ENCODE measurements around the gene ABCC12. TPM values are rescaled to one million over a fixed set of nuclear protein-coding genes. Genes with fewer than 3 reads are reported as not detected.
"Not testable (repeated sequence)": the region's sequence is repeated elsewhere in the genome, so short reads cannot be mapped to it uniquely, and the experiment has no call there.

ABCC12 gene
- under 1 TPM in 2 of 4 donors, not detected in 2; 0.04 to 0.35 TPM for polyA plus RNA-seq (ENCODE audit: insufficient read length in 4 of 4)

DNA sequence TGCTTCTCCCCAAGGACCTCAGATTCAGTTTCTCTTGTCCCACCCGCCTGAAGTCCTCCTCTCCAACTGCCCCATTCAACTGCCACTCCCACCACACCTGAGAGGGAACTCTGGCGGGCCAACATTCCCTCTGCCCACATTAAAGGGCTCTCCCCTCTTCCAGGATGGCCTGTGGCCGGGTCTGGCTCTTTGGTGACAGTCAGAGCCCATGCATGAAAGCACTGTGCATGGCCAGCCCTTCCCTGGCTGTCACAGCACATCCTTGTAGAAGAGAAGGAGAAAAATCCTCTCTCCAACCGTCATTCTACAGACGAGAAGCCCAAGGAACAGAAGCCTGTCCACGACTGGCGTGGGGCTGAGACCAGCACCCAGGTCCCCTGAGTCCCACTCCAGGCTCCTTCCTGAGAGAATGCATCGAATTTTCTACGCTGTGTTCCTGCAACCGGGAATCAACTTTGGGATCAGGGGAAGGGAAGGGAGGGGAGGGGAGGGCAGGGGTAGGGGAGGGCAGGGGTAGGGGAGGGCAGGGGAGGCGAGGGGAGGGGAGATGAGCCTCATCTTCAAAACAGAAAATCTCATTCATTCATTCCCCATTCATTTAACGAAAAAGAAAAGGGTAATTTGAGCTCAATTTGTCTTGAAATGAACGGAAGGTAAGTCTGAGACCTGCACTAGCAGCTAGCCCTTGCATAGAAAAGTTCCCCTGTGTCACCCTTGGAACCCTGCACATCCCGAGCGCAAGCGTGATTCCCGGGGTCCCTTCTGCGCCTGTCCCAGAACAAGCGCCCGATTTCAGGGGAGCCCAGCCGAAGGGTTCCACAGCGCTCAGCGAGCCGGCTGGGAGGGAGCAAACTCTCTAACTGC, at the start of gene ABCC12:
Gene ABCC12 (minus strand): TSS at position 68 of the 864 bp plus-strand sequence. CDS start 9,569 bp downstream, outside the sequence.
- DNase-seq (ENCODE audit: low read depth in 4 of 4, low spot score in 3 of 4): no peak

DNA sequence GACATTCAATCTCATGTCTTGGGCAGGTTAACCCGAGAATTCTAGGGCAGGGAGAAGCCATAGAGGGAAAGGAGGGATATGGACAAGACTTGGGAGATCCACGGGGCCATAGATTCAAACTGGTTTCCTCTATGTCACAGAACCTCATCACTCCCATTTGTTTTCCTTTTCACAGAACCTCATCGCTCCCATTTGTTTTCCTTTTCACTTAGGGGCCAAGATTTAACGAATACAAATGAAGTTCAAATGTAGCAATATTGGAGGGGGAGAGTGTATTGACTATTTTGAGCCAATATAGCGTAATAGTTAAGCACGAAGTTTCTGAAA, 49.0 kb upstream of the ABCC12 start:
- DNase-seq (ENCODE audit: low read depth in 4 of 4, low spot score in 3 of 4): no peak

- no peak for DNase-seq (ENCODE audit: low read depth in 4 of 4, low spot score in 3 of 4)
These were observed 48.4 kb upstream of the ABCC12 start for GRCh38 chr16:48203974-48204824.

GRCh38 chr16:48201515-48202201, 45.9 kb upstream of the ABCC12 start:
- no peak for DNase-seq (ENCODE audit: low read depth in 4 of 4, low spot score in 3 of 4)

DNA sequence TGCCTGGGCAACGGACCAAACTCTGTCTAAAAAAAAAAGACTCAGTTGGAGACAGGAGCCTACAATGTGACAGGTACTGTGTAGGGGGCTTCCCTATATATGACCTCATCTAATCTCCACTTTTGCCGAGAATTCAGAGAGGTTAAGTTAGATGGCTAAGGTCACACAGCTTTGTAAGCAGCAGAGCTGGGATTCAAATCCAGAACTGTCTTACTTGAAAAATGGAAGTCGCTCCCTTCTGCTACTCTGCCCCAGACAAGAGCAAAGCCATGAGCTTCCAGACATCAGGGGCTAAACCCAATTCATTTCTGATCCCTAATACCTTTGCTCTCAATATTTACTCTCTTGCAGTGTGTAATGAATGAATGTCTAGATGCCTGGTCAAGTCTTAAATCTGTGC, 41.5 kb upstream of the ABCC12 start:
- no peak for DNase-seq (ENCODE audit: low read depth in 4 of 4, low spot score in 3 of 4)

GRCh38 chr16:48194828-48195556, 39.2 kb upstream of the ABCC12 start:
- peak in 3 of 4 donors; percentile 4 to 17 (median 10) for DNase-seq (ENCODE audit: low read depth in 4 of 4, low spot score in 3 of 4)

DNA sequence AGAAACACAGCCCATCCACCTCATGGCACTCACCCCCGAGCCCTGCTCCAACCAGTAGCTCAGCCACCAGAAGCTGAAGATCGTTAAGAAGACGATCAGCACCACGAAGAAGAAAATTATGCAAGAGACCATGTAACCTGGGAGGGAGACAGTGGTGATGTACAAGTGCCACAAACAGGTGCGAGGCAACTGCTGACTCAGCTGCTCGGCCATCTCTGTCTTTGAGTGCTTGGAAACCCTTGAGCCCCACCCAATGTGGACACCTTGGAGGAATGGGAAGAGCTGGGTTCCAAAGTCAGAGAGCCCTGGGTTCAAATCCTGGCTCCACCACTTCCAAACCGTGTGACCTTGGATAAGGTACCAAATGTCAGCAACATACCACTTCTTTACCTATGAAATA, 38.1 kb upstream of the ABCC12 start:
- DNase-seq (ENCODE audit: low read depth in 4 of 4, low spot score in 3 of 4): no peak

DNA sequence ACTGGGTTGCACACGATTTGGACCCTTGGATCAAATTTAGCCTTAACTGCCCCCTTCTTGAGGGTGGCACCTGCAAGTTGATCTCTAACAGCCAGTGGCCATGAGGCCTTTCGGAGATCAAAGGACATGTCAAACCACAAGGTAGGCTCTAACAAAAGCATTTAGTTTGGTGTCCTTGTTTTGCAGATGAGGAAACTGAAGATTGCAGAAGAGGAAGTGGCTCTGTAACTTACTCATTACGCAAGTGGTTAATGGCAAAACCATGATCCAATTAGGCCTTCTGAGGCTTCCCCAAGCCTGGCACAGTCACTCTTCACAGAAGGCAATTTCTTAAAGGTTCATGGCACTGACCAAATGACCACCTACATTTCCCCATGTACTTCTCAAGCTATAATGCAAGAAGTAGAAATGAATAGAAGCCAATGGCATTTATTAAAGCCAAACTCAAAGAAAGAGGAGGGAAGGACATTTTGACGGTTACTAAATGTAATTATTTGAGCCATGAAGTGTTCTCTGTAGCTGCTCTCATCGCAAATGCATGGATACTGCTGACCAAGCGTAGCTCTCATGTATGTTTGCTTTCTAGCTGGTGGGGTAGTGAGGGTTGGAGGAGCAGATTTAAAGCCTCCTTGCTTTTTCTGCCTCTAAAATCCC, 32.8 kb upstream of the ABCC12 start:
- no peak for DNase-seq (ENCODE audit: low read depth in 4 of 4, low spot score in 3 of 4)

DNA sequence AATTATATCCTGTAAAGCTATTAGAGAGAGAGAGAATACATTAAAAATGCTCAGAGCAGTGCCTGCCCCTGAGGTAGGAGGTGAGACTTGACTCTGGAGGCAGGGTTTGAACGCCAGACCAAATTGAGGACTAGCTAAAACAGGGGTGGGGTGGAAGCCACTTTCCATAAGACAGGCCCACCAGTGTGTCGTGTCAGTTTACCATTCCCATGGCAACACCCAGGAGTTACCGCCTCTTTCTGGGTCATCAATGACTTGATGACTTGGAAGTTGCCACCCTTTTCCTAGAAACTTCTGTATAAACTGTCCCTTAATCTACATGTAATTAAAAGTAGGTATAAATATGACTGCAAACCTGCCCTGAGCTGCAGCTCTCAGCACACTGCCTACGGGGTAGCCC, 32.0 kb upstream of the ABCC12 start:
- no peak for DNase-seq (ENCODE audit: low read depth in 4 of 4, low spot score in 3 of 4)

DNA sequence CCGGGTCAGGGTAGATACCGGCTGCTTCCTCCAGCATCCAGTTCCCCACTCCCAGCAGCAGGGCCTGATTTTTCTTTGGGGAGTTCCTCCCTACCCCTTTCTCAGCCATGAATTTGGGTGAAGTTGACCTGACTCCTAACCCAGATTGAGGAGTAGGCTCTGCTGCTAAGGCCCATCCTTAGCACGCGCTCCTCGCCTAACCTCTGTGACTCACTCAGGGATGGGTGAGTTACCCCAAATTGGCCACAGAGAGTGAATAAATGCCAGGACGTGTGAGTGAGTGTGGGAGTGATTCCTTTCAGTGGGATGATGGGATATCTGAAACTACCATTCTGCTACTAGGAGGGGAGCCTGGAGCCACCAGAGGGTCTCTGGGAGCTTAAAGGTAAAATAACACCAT, 28.9 kb upstream of the ABCC12 start:
- DNase-seq (ENCODE audit: low read depth in 4 of 4, low spot score in 3 of 4): no peak

DNA sequence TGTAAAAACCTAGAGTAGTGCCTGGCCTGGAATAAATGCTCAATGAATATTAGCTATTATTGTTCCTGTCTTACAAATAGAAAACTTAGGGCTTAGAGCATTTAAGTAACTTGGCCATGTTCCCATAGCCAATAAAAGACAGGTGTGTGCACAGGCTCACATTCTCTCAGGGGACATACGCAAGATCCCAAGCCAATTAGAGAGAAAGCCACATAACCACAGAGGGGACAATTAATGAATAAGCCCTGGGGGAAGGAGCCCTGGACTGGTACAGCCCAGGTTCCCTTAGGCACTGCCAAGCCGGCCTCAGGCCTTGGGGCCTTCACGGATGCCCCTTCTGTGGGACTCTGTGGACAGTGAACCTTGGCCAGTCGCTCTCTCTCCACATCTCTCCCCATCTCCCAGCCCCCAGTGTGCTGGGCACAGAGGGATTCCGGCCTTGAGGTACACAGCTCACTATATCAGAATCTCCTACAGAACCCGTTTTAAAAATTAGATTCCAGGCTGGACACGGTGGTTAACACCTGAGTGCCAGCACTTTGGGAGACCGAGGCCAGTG, 27.3 kb upstream of the ABCC12 start:
- no peak for DNase-seq (ENCODE audit: low read depth in 4 of 4, low spot score in 3 of 4)

DNA sequence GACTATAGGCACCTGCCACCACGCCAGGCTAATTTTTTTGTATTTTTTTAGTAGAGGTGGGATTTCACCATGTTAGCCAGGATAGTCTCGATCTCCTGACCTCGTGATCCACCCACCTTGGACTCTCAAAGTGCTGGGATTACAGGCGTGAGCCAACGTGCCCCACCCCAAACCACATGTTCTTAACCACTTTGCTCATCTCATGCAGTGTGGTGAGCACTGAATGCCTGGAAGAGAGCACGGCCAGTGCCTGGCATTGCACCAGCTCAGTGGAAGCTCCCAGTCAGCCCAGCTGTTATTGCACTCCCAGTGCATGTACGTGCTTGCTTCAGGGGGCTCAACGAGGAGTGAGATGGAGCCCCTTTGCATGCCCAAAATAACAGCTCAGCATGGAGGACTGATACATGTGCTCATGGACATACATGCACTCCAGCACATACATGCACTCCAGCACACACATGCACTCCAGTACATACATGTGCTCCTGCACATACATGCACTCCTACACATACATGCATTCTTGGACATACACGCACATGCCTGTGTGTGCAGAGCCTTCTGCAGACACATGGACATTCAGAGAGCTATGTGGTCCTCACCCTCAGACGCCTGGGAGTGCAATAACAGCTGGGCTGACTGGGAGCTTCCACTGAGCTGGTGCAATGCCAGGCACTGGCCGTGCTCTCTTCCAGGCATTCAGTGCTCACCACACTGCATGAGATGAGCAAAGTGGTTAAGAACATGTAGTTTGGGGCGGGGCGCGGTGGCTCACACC, 26.1 kb upstream of the ABCC12 start:
- DNase-seq (ENCODE audit: low read depth in 4 of 4, low spot score in 3 of 4): not testable (repeated sequence)

DNA sequence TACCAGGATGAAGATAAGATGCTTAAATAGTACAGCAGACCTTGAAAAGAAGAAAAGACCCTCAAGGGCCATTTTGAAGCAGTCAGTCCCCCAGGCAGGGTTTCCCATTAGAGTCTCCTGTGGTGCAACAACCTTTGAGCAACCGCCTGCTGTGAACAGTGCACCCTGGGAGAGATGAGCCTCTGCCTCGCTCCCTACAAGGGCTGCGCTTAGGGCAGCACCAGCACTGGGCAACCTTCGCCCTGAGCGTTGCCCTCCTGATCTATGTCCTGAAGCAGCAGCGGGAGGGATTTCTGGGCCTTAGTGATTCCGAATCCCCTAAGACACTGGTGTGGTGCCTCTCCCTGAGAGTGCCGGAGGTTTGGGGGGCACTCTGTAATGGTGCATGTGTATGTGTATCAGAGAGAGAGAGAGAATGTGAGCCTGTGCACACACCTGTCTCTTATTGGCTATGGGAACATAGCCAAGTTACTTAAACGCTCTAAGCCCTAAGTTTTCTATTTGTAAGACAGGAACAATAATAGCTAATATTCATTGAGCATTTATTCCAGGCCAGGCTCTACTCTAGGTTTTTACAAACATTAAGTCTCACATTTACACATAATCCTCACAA, 25.2 kb upstream of the ABCC12 start:
- DNase-seq (ENCODE audit: low read depth in 4 of 4, low spot score in 3 of 4): no peak

DNA sequence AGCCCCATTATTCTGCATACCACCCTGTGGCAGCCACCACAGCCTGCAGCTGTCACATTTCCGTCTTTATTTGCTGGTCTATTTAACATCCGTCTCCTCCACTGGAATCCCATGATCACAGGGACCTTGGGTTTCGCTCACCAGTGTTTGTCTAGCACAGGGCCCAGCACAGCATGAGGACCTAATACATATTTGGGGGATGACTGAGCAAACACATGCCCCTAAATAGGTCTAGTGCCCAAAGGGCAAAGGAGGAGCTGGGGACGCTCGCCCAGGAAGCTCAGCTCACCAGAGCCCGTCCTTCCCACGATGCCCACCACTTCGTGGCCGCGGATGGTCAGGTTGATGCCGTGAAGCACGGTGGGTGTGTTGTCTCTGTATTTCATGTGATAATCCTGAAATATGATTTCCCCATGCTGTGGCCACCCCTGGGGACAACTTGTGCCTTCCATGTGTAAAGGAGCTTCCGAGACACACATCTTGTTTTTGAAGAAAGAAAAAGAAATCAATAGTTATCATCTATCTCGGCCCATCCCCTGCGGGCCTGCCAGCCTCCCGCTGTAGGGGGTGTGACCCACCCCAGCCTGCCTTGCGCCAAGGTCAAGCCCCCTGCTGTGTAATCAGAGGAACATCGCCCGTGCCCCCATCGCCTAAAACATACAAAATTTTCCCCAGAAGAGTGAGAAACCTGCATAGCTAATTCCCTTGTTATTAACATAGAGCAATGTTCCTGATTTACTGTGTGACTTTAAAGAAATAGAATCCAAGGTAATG, 21.0 kb upstream of the ABCC12 start:
- DNase-seq (ENCODE audit: low read depth in 4 of 4, low spot score in 3 of 4): no peak

DNA sequence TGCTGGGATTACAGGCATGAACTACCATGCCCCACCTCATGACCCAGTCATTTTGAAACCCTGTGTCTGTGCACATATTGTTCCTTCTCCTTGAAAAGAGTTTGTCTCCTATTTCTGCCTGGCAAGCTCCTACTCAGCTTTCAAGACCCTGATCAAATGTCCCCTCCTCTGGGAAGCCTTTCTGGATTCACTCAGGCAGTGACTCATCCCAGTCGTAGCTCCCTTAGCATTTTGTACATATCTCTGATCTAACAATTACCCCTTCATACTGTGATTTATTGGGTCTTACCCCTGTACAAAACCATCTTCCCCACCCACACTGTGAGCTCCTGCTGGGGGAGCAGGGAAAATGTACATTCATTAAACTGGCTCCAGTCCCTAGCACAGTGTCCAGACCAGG, 18.1 kb upstream of the ABCC12 start:
- DNase-seq (ENCODE audit: low read depth in 4 of 4, low spot score in 3 of 4): no peak

DNA sequence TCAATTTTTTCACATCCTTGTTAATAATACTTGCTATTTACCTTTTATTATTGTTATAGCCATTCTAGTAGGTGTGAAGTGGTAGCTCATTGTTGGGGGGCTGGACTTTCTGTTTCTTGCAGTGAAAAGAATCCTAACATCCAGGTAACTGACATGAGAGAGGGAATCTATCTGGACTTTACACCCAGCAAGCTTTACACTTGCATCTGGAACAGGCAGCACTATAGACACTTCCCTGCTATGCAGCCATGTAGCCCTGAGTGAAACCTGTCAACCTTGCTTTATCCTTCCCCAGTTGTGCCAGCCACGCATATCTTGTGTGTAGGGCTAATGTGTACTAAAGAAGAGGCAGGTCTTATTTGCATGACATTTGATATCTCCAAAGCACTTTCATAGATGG, 16.9 kb upstream of the ABCC12 start:
- DNase-seq (ENCODE audit: low read depth in 4 of 4, low spot score in 3 of 4): no peak

- no peak for DNase-seq (ENCODE audit: low read depth in 4 of 4, low spot score in 3 of 4)
These were observed 14.1 kb upstream of the ABCC12 start for GRCh38 chr16:48169896-48170295.

GRCh38 chr16:48168075-48168474, 12.3 kb upstream of the ABCC12 start:
- DNase-seq (ENCODE audit: low read depth in 4 of 4, low spot score in 3 of 4): no peak
